ENCODE measurements around the gene TAPBP.

- TF ChIP-seq POLR2A (IDR thresholded peaks at IDR 0.05) (no peak), CTCF (IDR thresholded peaks at IDR 0.05) (no peak)
These were observed 59.3 kb downstream of the TAPBP start for GRCh38 chr6:33254591-33254990.

Measured in testis (tissue), 2 donors.